Parietal lobe (tissue), 1 donor: ENCODE results near the gene PRG2. TPM values are rescaled to one million over a fixed set of nuclear protein-coding genes. Genes with fewer than 3 reads are reported as not detected.

Source experiments
- total RNA-seq: library from RNA; depleted of rRNA; stranded (reverse); fragments of >200 nt; gene quantifications from one replicate; pipeline ENCODE4 v1.2.3, GENCODE V29; 2014

PRG2 gene, protein sequence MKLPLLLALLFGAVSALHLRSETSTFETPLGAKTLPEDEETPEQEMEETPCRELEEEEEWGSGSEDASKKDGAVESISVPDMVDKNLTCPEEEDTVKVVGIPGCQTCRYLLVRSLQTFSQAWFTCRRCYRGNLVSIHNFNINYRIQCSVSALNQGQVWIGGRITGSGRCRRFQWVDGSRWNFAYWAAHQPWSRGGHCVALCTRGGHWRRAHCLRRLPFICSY
- not detected for total RNA-seq

DNA sequence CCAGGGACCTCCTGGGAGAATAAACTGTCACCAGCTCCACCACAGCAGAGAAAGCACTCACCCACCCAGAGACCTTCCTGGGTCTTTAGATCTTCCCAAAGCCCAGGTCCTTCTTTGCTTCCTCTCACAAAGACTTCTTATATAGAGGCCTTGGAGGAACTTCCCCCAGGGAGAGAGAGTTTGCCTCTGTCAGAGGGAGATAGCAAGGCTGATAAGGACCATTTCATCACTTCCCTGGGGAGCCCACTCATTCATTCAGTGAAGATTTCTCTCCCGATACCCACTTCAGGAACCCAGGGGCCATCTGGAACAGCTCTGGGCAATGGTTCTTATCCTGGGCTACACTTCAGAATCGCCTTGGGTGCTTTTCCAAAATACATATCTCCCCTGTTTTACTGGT is at the start of gene PRG2:
Gene PRG2, minus strand, starts transcription at position 116 of the 400 bp plus-strand sequence. CDS start 706 bp downstream, outside the sequence.

DNA sequence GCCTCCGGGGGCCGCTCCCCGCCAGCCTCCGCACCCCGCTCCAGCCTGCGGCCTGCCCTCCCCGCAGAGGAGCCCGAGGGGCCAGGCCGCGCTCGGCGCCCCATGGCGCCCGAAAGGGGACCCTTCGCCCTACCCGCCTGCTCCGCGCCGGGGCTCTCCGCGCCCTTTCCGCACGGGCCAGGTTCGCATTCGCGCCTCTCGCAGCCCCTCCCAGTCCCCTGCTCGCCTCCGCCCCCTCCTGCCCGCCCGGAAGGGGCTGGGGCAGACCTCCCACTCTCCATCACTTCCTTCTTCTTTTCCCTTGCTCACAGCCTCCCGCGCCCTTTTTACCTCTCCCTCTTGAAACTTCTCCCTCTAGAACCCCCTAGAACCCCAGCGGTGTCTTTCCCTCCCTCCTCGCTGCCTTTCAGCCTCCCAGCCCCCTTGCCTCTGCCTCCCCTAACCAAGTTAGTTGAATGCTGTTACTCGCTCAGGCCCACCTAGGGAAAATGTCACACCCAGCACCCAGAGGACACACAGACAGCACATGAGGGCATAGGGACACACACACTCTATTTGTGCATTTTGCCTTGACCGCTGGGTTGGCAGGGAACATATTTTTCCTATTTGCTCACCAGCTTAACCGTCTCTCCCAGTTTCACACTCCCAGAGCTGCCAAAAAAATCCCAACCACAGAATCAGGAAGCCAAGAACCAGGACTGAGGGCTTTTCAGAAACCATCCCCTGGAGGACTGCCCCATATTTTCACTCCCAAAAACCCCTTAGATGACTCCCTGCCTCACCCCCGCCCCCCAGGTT is 36.7 kb upstream of the PRG2 start, which contains the start of gene SLC43A3:
Gene SLC43A3, minus strand, starts transcription at position 193 of the 798 bp plus-strand sequence. CDS start 949 bp downstream, outside the sequence.

DNA sequence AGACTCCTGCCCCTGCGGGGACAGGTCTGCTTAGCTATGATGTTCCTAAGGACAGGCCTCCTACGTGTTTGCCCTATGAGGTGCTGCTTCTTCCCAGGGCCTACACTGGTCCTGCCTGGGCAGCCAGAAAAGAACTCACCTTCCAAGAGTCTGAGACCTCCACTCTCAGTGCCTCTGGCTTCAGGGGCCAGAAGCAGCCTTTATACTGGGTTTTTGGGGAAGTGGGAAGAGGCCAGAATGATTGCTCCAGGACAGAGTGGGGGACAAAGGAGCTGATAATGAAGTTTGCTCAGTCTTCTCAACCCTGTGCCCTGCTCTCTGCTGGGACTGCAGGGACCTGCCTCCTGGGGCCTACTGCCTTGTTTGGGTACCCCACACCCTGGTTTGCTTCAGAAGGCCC is 9.5 kb downstream of the PRG2 start, which contains the start of gene PRG3:
Gene PRG3, minus strand, starts transcription at position 176 of the 400 bp plus-strand sequence. CDS start 442 bp downstream, outside the sequence.

DNA sequence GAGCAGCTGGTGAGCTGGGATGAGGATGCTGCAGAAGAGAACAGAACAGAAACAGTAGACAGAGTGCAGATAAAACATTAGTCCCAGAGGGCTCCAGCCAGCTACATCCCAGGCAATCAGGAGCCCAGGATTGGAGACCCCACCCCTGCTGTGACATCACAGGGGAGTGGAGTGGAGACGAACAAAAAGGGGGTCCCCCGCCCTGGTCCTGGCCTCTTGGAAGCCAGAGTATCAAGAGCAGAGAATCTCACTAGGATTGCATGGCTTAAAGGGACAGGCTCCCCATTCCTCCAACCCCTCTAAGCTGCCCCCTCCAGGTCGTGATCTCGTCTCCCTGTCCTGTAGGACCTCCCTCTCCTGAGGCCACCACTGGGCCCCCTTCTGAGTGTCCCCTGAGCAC is 52.3 kb downstream of the PRG2 start, which contains the start of gene P2RX3:
Gene P2RX3, plus strand, starts transcription at position 211 of the 400 bp plus-strand sequence. CDS start 199 bp downstream, outside the sequence.

Other genes starting within 250 kb of the PRG2 start
- gene LRRC55, start 208.7 kb downstream of the PRG2 start, total RNA-seq: 35.4 TPM
- gene APLNR, start 153.4 kb downstream of the PRG2 start, total RNA-seq: 6.9 TPM
- 21.9 TPM for gene TNKS1BP1, start 65.7 kb downstream of the PRG2 start, total RNA-seq
- gene SSRP1, start 54.8 kb downstream of the PRG2 start, total RNA-seq: 62.9 TPM
- not detected for gene P2RX3, start 52.3 kb downstream of the PRG2 start, total RNA-seq
- gene PRG3, start 9.5 kb downstream of the PRG2 start, total RNA-seq: not detected
- gene SLC43A3, start 36.5 kb upstream of the PRG2 start, total RNA-seq: 19.1 TPM
- gene RTN4RL2, start 69.9 kb upstream of the PRG2 start, total RNA-seq: 1.6 TPM
- gene SLC43A1, start 125.1 kb upstream of the PRG2 start, total RNA-seq: 2.2 TPM
- gene TIMM10, start 140.1 kb upstream of the PRG2 start, total RNA-seq: 17.8 TPM
- not detected for gene SMTNL1, start 146.9 kb upstream of the PRG2 start, total RNA-seq
- 61.7 TPM for gene UBE2L6, start 177.0 kb upstream of the PRG2 start, total RNA-seq
- gene SERPING1, start 207.0 kb upstream of the PRG2 start, total RNA-seq: 15.0 TPM